H9 (cell line): ENCODE data around the gene ARHGAP45. TPM values are rescaled to one million over a fixed set of nuclear protein-coding genes. Genes with fewer than 3 reads are reported as not detected.

ENCODE experiments used
- DNase-seq: peaks from one replicate; pipeline ENCODE4 v3.0.0-alpha.2; 2017
- H2AFZ ChIP-seq: one replicate; pipeline ENCODE4 v1.6.1; 2013; ENCODE audit warnings: mild to moderate bottlenecking, low read length, control low read depth, moderate library complexity
- H2AK5ac ChIP-seq: 2 replicates; pipeline ENCODE4 v1.6.1; 2013; ENCODE audit warnings: low read length, control low read depth, mixed read lengths; ENCODE audit not compliant: insufficient read length
- H2BK120ac ChIP-seq: one replicate; pipeline ENCODE4 v1.6.1; 2013; ENCODE audit warnings: low read depth, mild to moderate bottlenecking, low read length, control low read depth, inconsistent platforms; ENCODE audit not compliant: poor library complexity, severe bottlenecking
- H2BK12ac ChIP-seq: 2 replicates; pipeline ENCODE4 v1.6.1; 2013; ENCODE audit warnings: low read length, control low read depth, mixed read lengths, low read depth; ENCODE audit not compliant: insufficient read length
- H2BK15ac ChIP-seq: 2 replicates; pipeline ENCODE4 v1.6.1; 2013; ENCODE audit warnings: low read depth, low read length, control low read depth
- H2BK20ac ChIP-seq: one replicate; pipeline ENCODE4 v1.6.1; 2013; ENCODE audit warnings: low read depth, mild to moderate bottlenecking, low read length, control low read depth, inconsistent platforms; ENCODE audit not compliant: poor library complexity, severe bottlenecking
- H2BK5ac ChIP-seq: 2 replicates; pipeline ENCODE4 v1.6.1; 2013; ENCODE audit warnings: low read length, control low read depth, mixed read lengths; ENCODE audit not compliant: insufficient read length
- H3K14ac ChIP-seq: 2 replicates; pipeline ENCODE4 v1.6.1; 2013; ENCODE audit warnings: low read length, control low read depth; ENCODE audit not compliant: insufficient read depth
- H3K18ac ChIP-seq: 2 replicates; pipeline ENCODE4 v1.6.1; 2013; ENCODE audit warnings: low read depth, mild to moderate bottlenecking, mixed read lengths, low read length, control low read depth; ENCODE audit not compliant: insufficient read length
- H3K23ac ChIP-seq: 2 replicates; pipeline ENCODE4 v1.6.1; 2013; ENCODE audit warnings: low read length, control low read depth, mixed read lengths, low read depth; ENCODE audit not compliant: insufficient read length
- H3K23me2 ChIP-seq: 2 replicates; pipeline ENCODE4 v1.6.1; 2013; ENCODE audit warnings: low read depth, mild to moderate bottlenecking, mixed read lengths, low read length, control low read depth; ENCODE audit not compliant: insufficient read length, poor library complexity, severe bottlenecking
- H3K27ac ChIP-seq: 2 replicates; pipeline ENCODE4 v1.5.1; 2013; ENCODE audit warnings: low read length, control low read depth, mixed read lengths, low read depth; ENCODE audit not compliant: insufficient read length
- H3K27me3 ChIP-seq: 2 replicates; pipeline ENCODE4 v1.6.1; 2013; ENCODE audit warnings: low read length, control low read depth, inconsistent platforms; ENCODE audit not compliant: insufficient read depth
- H3K4ac ChIP-seq: 2 replicates; pipeline ENCODE4 v1.6.1; 2013; ENCODE audit warnings: low read depth, mild to moderate bottlenecking, control low read depth, inconsistent platforms, low read length, moderate library complexity
- H3K4me1 ChIP-seq: 2 replicates; pipeline ENCODE4 v1.6.1; 2013; ENCODE audit warnings: low read length, control low read depth, inconsistent platforms; ENCODE audit not compliant: insufficient read depth
- H3K4me2 ChIP-seq: 2 replicates; pipeline ENCODE4 v1.6.1; 2013; ENCODE audit warnings: low read length, control low read depth, mixed read lengths; ENCODE audit not compliant: insufficient read length, insufficient read depth
- H3K56ac ChIP-seq: 2 replicates; pipeline ENCODE4 v1.6.1; 2013; ENCODE audit warnings: low read depth, mild to moderate bottlenecking, mixed read lengths, low read length, control low read depth; ENCODE audit not compliant: insufficient read length
- H3K79me1 ChIP-seq: 2 replicates; pipeline ENCODE4 v1.6.1; 2013; ENCODE audit warnings: low read depth, mild to moderate bottlenecking, moderate library complexity, low read length, control low read depth, inconsistent platforms; ENCODE audit not compliant: insufficient read depth, poor library complexity, severe bottlenecking
- H3K79me2 ChIP-seq: 2 replicates; pipeline ENCODE4 v1.6.1; 2013; ENCODE audit warnings: low read length, control low read depth, inconsistent platforms; ENCODE audit not compliant: insufficient read depth
- H3K9ac ChIP-seq: 2 replicates; pipeline ENCODE4 v1.6.1; 2013; ENCODE audit warnings: low read length, control low read depth, mixed read lengths; ENCODE audit not compliant: insufficient read length; ENCODE audit errors: extremely low read depth
- H3K9me3 ChIP-seq: one replicate; pipeline ENCODE4 v1.6.1; 2013; ENCODE audit warnings: low read depth, low read length, inconsistent platforms; ENCODE audit not compliant: control insufficient read depth
- H3T11ph ChIP-seq: one replicate; pipeline ENCODE4 v1.6.1; 2013; ENCODE audit warnings: mild to moderate bottlenecking, low read length, control low read depth, inconsistent platforms
- H4K20me1 ChIP-seq: one replicate; pipeline ENCODE4 v1.6.1; 2013; ENCODE audit not compliant: control insufficient read depth, insufficient read length, insufficient read depth
- H4K5ac ChIP-seq: 2 replicates; pipeline ENCODE4 v1.6.1; 2013; ENCODE audit warnings: low read depth, mild to moderate bottlenecking, mixed read lengths, low read length, control low read depth; ENCODE audit not compliant: insufficient read length
- H4K8ac ChIP-seq: replicated peaks from 2 replicates; pipeline ENCODE4 v1.6.1; 2013; ENCODE audit warnings: low read length, control low read depth, mixed read lengths, low read depth; ENCODE audit not compliant: insufficient read length
- H4K91ac ChIP-seq: 2 replicates; pipeline ENCODE4 v1.6.1; 2013; ENCODE audit warnings: low read depth, mild to moderate bottlenecking, moderate library complexity, mixed read lengths, low read length, control low read depth; ENCODE audit not compliant: insufficient read length
- H3K27ac Mint-ChIP-seq, 3 experiments: 2 replicates in 2 of 3; 3 replicates in 1 of 3; pipeline ENCODE4 v1.8.0; 2020 to 2021; ENCODE audit warnings: mixed read lengths in 3 of 3, mild to moderate bottlenecking in 1 of 3, moderate library complexity in 1 of 3
- H3K27me3 Mint-ChIP-seq: 2 replicates; pipeline ENCODE4 v1.8.0; 2021; ENCODE audit warnings: low read depth, mild to moderate bottlenecking, moderate library complexity, mixed read lengths
- H3K36me3 Mint-ChIP-seq, 3 experiments: 2 replicates in 2 of 3; 3 replicates in 1 of 3; pipeline ENCODE4 v1.8.0; 2020 to 2021; ENCODE audit warnings: low read depth in 3 of 3, mixed read lengths in 3 of 3; ENCODE audit not compliant: insufficient read depth in 1 of 3
- H3K4me1 Mint-ChIP-seq, 2 experiments: 2 replicates each; pipeline ENCODE4 v1.8.0; 2020; ENCODE audit warnings: mixed read lengths in 2 of 2
- H3K4me3 Mint-ChIP-seq, 2 experiments: 2 replicates in 1 of 2; 3 replicates in 1 of 2; pipeline ENCODE4 v1.8.0; 2020 to 2021; ENCODE audit warnings: mild to moderate bottlenecking in 2 of 2, mixed read lengths in 2 of 2, moderate library complexity in 1 of 2
- H3K9me3 Mint-ChIP-seq, 2 experiments: 2 replicates in 1 of 2; 3 replicates in 1 of 2; pipeline ENCODE4 v1.8.0; 2020; ENCODE audit warnings: mild to moderate bottlenecking in 2 of 2, mixed read lengths in 2 of 2, moderate library complexity in 1 of 2
- CTCF ChIP-seq: fragments of 200-600 bp; sonication (generic); conservative IDR thresholded peaks from 3 replicates; pipeline ENCODE4 v1.8.0; 2021; ENCODE audit warnings: antibody characterized with exemption, mild to moderate bottlenecking
- WGBS: extraction: QIAGEN DNeasy Blood & Tissue Kit; methylation state at CpG from one replicate; pipeline ENCODE4 v1.1.7; 2013; ENCODE audit warnings: missing lambda C conversion rate, low lambda C conversion rate, mixed read lengths; ENCODE audit not compliant: insufficient read length; ENCODE audit errors: extremely low coverage; 5-methylcytosine and 5-hydroxymethylcytosine counted together
- total RNA-seq: library from RNA; stranded (reverse); gene quantifications from 2 replicates; pipeline ENCODE4 v1.2.1, GENCODE V29; 2021

Gene ARHGAP45
- total RNA-seq, 1 experiment from 2014 or later = 39.8 TPM

DNA sequence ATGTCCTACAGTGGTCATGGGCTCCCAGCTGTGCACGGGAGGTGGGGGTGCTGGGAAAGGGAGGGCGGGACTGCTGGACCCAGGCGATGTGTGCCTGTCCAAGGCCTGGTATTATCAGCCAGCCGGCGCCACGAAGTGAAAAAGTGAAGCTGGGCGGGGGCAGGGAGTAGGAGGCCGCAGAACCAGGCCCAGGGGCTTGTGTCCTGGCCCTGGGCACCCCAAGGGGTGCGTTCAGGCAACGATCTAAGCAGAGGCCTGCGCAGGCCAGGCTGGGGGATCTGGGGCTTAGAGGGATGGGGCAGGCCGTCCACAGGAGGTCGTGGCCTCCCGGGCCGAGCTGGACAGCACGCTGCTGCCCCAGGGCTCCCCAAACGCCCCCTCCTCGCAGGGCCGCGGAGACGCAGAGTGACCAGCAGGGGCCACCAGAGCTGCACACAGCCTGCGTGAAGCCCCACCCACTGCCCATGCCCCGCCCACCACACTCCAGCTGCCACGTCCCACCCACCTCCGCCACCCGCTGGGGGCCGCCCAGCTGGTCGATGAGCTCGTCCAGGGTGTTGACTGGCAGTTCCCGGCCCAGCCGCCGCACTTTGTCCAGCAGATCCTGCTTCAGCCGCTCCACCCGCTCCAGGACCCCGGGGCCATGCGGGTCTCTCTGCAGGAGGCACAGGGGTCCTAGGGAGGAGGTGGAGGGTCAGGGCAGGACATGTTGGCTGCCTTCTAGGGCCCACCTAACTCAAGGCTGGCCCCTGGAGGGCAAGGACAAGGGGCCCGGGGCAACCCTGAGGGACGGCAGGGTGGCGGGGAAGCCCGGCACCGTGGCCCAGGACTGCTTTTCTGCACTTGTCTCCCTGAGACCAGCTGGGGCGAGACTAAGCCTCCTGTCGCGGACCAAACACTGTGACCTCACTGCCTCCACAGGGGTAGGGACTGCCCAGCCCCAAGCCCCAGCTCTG is 46.3 kb downstream of the ARHGAP45 start:
- Histone ChIP-seq H3K79me2 (no peaks in the 10 kb centered on the region), H2BK5ac (no peak overlapping the region), H3K4me1 (no peaks in the 10 kb centered on the region), H3K56ac (no peak overlapping the region), H3K23ac (no peak overlapping the region), H4K91ac (peak overlapping the region; percentile 20), H2BK12ac (no peak overlapping the region), H4K5ac (no peak overlapping the region), H3K9ac (no peak overlapping the region), H3K27ac (no peak overlapping the region), H3K18ac (no peak overlapping the region), H4K8ac (no peak overlapping the region), H3K27me3 (no peaks in the 10 kb centered on the region), H3K79me1 (no peaks in the 10 kb centered on the region), H3K4ac (no peak overlapping the region), H3T11ph (no peak overlapping the region), H2BK20ac (no peak overlapping the region), H3K9me3 (no peaks in the 10 kb centered on the region), H2BK15ac (no peak overlapping the region), H2AK5ac (no peak overlapping the region), H2BK120ac (no peak overlapping the region), H3K14ac (no peak overlapping the region), H3K23me2 (no peaks in the 10 kb centered on the region), H3K4me2 (no peak overlapping the region), H4K20me1 (no peaks in the 10 kb centered on the region), H2AFZ (no peak overlapping the region)
- TF ChIP-seq CTCF = peak; percentile 95
- H3K36me3 Mint-ChIP-seq = peaks cover 2 to 12% (median 7%) of the 10 kb centered on the region in 3 experiments; a peak in 5 of 7 replicates
- no peaks in the 10 kb centered on the region for H3K9me3 Mint-ChIP-seq
- H3K4me3 Mint-ChIP-seq = no peak overlapping the region
- H3K27ac Mint-ChIP-seq = no peak overlapping the region
- peaks cover 0 to 9% of the 10 kb centered on the region in 2 experiments; a peak in 2 of 4 replicates for H3K4me1 Mint-ChIP-seq
- DNase-seq = peak; percentile 96
- H3K27me3 Mint-ChIP-seq = peaks cover 2% of the 10 kb centered on the region
- no CpG with 5 or more reads among the region's 44 CpGs for WGBS
